HepG2 (cell line): ENCODE results near the gene SLC25A36. TPM values are rescaled to one million over a fixed set of nuclear protein-coding genes. Genes with fewer than 3 reads are reported as not detected.
A peak's percentile ranks its signal among the peaks of the same experiment; 100 is the strongest.

ENCODE experiments used
- ARID4A ChIP-seq: sonication (generic); formaldehyde crosslinking; IDR thresholded peaks from 2 replicates; pipeline ENCODE4 v1.5.0; 2020; ENCODE audit warnings: mild to moderate bottlenecking, missing genetic modification reagents, borderline replicate concordance
- FOXA3 ChIP-seq: IDR thresholded peaks from 2 replicates; pipeline ENCODE4 v1.6.1; 2016; ENCODE audit warnings: missing genetic modification reagents, missing compliant biosample characterization
- HNRNPLL ChIP-seq: fragments of 200-400 bp; formaldehyde crosslinking; IDR thresholded peaks from 2 replicates; pipeline ENCODE4 v1.6.1; 2017; ENCODE audit warnings: mild to moderate bottlenecking, low read depth, low read length; ENCODE audit not compliant: poor library complexity, severe bottlenecking
- HOXA5 ChIP-seq: sonication (generic); formaldehyde crosslinking; IDR thresholded peaks from 2 replicates; pipeline ENCODE4 v1.4.0; 2020; ENCODE audit warnings: missing genetic modification reagents
- SOX5 ChIP-seq: IDR thresholded peaks from 2 replicates; pipeline ENCODE4 v1.6.1; 2016; ENCODE audit warnings: borderline replicate concordance
- SRSF4 ChIP-seq: fragments of 200-400 bp; formaldehyde crosslinking; IDR thresholded peaks from one replicate; pipeline ENCODE4 v1.6.1; 2018; ENCODE audit warnings: mild to moderate bottlenecking, low read depth, low read length, moderate library complexity; ENCODE audit not compliant: poor library complexity, severe bottlenecking
- ZGPAT ChIP-seq: IDR thresholded peaks from 2 replicates; pipeline ENCODE4 v1.6.1; 2016; ENCODE audit warnings: mild to moderate bottlenecking
- ZNF232 ChIP-seq: sonication (generic); formaldehyde crosslinking; IDR thresholded peaks from 2 replicates; pipeline ENCODE4 v1.4.0; 2020; ENCODE audit warnings: missing genetic modification reagents, borderline replicate concordance
- ZNF430 ChIP-seq: sonication (generic); formaldehyde crosslinking; IDR thresholded peaks from 2 replicates; pipeline ENCODE4 v1.9.0; 2021; ENCODE audit warnings: mild to moderate bottlenecking, missing genetic modification reagents
- ZNF432 ChIP-seq: sonication (generic); formaldehyde crosslinking; IDR thresholded peaks from 2 replicates; pipeline ENCODE4 v1.5.0; 2020; ENCODE audit warnings: missing genetic modification reagents, mild to moderate bottlenecking, borderline replicate concordance
- polyA plus RNA-seq, 8 experiments: library from polyadenylated mRNA; depleted of rRNA in 3 of 8; stranded (reverse) in 7 of 8; unstranded in 1 of 8; fragments of >200 nt; fragmentation: Illumina TruSeq in 4 of 8; extraction: Trizol in 4 of 8; gene quantifications; 2 replicates each; pipeline versions ENCODE4 v1.2.1 to v1.2.3, GENCODE V29; 2011 to 2016; ENCODE audit warnings: low read depth in 4 of 8, missing spikeins in 1 of 8, mixed read lengths in 1 of 8; ENCODE audit not compliant: insufficient read depth in 1 of 8
- total RNA-seq, 5 experiments: library from RNA; depleted of rRNA; stranded (reverse); fragments of >200 nt; fragmentation: Illumina TruSeq; extraction: Trizol; gene quantifications; 2 replicates each; pipeline ENCODE4 v1.2.3, GENCODE V29; 2016; ENCODE audit warnings: low read depth in 1 of 5
- TF ChIP-seq, protein P1 (sequence below): sonication (generic); formaldehyde crosslinking; IDR thresholded peaks from 2 replicates; pipeline ENCODE4 v1.8.0; 2022; ENCODE audit warnings: mild to moderate bottlenecking, missing genetic modification reagents
- TF ChIP-seq, protein P2 (sequence below): IDR thresholded peaks from 2 replicates; pipeline ENCODE4 v1.6.1; 2012; ENCODE audit warnings: low read depth, low read length, improper control_type of control experiment

SLC25A36 gene
- total and polyA plus RNA-seq, 2 of the 13 experiments (the other 11 are each of a cell fraction or from before 2014, with no cell fraction given): 30.6 to 85.6 TPM

GRCh38 chr3:140911822-140912221 lies 29.8 kb upstream of the SLC25A36 start (continued):
- no peak for TF ChIP-seq ARID4A (CRISPR knock-in tag)
- no peak for TF ChIP-seq ZNF432
- TF ChIP-seq ZNF232 (CRISPR knock-in tag): no peak
- peak; percentile 43; the same call in 1 of the 2 replicates for TF ChIP-seq SOX5 (CRISPR knock-in tag)
- TF ChIP-seq, protein P1, sequence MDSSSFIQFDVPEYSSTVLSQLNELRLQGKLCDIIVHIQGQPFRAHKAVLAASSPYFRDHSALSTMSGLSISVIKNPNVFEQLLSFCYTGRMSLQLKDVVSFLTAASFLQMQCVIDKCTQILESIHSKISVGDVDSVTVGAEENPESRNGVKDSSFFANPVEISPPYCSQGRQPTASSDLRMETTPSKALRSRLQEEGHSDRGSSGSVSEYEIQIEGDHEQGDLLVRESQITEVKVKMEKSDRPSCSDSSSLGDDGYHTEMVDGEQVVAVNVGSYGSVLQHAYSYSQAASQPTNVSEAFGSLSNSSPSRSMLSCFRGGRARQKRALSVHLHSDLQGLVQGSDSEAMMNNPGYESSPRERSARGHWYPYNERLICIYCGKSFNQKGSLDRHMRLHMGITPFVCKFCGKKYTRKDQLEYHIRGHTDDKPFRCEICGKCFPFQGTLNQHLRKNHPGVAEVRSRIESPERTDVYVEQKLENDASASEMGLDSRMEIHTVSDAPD: no peak
- TF ChIP-seq SRSF4: no peak
- TF ChIP-seq HNRNPLL: no peak
- peak; percentile 39; the same call in 1 of the 2 replicates for TF ChIP-seq HOXA5 (CRISPR knock-in tag)
- no peak for TF ChIP-seq ZNF430 (CRISPR knock-in tag)
- TF ChIP-seq ZGPAT (CRISPR knock-in tag): peak; percentile 20; the same call in 1 of the 2 replicates
- TF ChIP-seq, protein P2, sequence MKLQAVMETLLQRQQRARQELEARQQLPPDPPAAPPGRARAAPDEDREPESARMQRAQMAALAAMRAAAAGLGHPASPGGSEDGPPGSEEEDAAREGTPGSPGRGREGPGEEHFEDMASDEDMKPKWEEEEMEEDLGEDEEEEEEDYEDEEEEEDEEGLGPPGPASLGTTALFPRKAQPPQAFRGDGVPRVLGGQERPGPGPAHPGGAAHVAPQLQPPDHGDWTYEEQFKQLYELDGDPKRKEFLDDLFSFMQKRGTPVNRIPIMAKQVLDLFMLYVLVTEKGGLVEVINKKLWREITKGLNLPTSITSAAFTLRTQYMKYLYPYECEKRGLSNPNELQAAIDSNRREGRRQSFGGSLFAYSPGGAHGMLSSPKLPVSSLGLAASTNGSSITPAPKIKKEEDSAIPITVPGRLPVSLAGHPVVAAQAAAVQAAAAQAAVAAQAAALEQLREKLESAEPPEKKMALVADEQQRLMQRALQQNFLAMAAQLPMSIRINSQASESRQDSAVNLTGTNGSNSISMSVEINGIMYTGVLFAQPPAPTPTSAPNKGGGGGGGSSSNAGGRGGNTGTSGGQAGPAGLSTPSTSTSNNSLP: peak; percentile 45; the same call in 1 of the 2 replicates
- peak; percentile 83 for TF ChIP-seq FOXA3 (CRISPR knock-in tag)
